ENCODE results near the gene MTARC2.

MTARC2 gene

DNA sequence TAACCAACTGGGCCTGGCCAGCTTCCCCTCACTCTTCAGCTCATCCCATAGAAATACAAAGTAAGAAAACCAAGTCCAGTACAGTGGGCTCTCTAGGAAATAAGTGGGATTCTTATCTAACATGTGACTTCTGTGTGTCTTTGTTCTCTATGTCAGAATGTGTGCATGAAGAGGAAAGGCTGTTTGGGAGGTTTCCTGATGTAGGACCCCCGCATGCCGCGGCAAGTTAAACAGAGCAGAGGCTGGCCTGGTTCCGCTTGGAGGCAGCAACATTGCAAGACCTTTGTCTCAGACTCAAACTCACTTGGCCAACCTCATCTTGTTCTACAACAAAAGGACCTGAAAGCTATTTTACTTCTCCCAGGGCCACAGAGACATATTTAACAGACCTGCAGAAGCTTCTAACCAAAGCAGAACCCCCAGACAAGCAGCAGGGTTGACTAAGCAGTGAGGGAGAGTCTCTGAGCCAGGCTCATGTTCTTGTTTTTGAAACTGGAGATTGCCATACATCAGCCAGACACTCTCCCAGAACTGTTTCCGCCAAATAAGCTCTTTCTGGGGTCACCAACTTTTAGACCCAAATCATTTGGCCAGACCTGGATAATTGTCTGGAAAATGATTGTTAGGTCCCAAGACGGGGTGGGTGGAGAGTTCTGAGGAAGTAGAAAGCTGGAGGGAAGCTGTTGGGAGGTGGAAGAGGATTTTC, 6.2 kb downstream of the MTARC2 start:
- no peak overlapping the region for H3K4me3 ChIP-seq (replicated peaks; ENCODE audit: low read depth, low read length)
- TF ChIP-seq, protein P1, sequence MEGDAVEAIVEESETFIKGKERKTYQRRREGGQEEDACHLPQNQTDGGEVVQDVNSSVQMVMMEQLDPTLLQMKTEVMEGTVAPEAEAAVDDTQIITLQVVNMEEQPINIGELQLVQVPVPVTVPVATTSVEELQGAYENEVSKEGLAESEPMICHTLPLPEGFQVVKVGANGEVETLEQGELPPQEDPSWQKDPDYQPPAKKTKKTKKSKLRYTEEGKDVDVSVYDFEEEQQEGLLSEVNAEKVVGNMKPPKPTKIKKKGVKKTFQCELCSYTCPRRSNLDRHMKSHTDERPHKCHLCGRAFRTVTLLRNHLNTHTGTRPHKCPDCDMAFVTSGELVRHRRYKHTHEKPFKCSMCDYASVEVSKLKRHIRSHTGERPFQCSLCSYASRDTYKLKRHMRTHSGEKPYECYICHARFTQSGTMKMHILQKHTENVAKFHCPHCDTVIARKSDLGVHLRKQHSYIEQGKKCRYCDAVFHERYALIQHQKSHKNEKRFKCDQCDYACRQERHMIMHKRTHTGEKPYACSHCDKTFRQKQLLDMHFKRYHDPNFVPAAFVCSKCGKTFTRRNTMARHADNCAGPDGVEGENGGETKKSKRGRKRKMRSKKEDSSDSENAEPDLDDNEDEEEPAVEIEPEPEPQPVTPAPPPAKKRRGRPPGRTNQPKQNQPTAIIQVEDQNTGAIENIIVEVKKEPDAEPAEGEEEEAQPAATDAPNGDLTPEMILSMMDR (IDR thresholded peaks at IDR 0.05; ENCODE audit: low read depth, low read length, missing control alignments): no peak
- no peak for DNase-seq (ENCODE audit: extremely low read depth, low read depth)

DNA sequence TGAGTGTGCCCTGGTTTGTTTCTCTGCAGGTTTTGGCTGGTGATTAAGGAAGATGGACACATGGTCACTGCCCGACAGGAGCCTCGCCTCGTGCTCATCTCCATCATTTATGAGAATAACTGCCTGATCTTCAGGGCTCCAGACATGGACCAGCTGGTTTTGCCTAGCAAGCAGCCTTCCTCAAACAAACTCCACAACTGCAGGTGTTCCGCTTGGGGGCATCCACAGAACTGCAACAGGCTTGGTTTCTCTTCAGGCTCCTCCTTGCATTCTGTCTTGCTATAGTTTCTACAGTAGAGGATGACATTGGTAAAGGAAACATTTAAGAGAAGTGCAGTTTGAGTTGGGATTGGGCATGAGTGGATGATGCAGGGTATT, 6.8 kb downstream of the MTARC2 start:
- no peak for DNase-seq (ENCODE audit: extremely low read depth, low read depth)
- H3K4me3 ChIP-seq (replicated peaks; ENCODE audit: low read depth, low read length): no peak overlapping the region
- TF ChIP-seq, protein P1 (IDR thresholded peaks at IDR 0.05; ENCODE audit: low read depth, low read length, missing control alignments): no peak

DNA sequence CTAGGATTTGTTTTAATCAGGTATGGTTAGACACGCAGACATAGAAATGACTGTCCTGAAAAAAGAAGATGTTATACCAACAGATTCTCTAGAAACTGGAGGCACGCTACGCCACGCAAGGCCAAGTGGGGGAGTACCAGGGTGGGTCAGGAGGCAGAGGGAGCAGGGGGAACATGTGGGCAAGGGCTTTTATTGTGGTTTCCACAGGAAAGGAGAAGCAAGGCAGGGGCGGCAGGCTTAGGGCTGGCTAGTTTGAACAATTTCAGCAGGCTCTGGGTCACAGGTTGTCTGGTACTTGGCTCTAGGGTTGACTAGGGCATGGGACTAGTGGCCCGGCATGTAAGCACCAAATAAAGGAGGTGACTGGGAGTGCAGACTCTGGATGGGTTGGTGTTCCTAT, 7.2 kb downstream of the MTARC2 start:
- TF ChIP-seq, protein P1 (IDR thresholded peaks at IDR 0.05; ENCODE audit: low read depth, low read length, missing control alignments): no peak
- H3K4me3 ChIP-seq (replicated peaks; ENCODE audit: low read depth, low read length): no peak overlapping the region
- DNase-seq (ENCODE audit: extremely low read depth, low read depth): no peak

DNA sequence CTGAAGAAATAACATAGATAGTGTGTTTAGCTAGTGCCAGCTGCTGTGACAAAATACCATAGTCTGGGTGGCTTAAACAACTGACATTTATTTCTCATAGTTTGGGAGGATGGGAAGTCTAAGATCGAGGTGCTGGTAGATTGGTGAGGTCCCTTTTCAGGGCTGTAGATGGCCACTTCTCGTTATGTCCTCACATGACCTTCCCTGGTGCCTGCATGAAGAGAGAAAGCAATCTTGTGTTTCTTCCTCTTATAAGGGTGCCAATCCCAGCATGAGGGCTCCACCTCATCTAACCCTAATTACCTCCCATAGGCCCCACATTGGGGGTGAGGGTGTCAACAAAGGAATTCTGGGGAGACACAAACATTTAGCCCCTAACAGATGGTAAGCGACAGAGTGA, 9.3 kb downstream of the MTARC2 start:
- TF ChIP-seq, protein P1 (IDR thresholded peaks at IDR 0.05; ENCODE audit: low read depth, low read length, missing control alignments): no peak
- no peak for DNase-seq (ENCODE audit: extremely low read depth, low read depth)

DNA sequence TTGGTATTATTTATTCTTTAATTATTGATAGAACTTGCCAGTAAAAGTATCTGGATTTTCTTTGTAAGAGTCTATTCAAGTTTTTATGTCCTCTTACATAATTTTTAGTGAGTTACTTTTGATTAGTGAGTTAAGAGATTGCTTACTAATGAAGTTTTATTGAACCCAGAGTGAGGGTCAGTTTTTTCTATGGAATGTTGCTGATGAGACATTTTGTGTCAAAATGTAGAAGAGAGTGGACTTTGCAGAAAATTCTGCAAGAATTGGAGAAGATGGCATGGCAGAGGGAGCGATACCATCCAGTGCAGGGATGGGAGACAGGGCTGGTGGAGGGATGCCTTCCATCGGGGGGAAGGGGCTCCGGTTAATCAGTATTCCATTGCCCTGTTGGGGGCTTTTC, 11.0 kb downstream of the MTARC2 start:
- H3K4me3 ChIP-seq (replicated peaks; ENCODE audit: low read depth, low read length): no peak overlapping the region
- TF ChIP-seq, protein P1 (IDR thresholded peaks at IDR 0.05; ENCODE audit: low read depth, low read length, missing control alignments): no peak
- DNase-seq (ENCODE audit: extremely low read depth, low read depth): no peak

More for the DNA sequence above, 9.3 kb downstream of the MTARC2 start:
- no peak overlapping the region for H3K4me3 ChIP-seq (replicated peaks; ENCODE audit: low read depth, low read length)

DNA sequence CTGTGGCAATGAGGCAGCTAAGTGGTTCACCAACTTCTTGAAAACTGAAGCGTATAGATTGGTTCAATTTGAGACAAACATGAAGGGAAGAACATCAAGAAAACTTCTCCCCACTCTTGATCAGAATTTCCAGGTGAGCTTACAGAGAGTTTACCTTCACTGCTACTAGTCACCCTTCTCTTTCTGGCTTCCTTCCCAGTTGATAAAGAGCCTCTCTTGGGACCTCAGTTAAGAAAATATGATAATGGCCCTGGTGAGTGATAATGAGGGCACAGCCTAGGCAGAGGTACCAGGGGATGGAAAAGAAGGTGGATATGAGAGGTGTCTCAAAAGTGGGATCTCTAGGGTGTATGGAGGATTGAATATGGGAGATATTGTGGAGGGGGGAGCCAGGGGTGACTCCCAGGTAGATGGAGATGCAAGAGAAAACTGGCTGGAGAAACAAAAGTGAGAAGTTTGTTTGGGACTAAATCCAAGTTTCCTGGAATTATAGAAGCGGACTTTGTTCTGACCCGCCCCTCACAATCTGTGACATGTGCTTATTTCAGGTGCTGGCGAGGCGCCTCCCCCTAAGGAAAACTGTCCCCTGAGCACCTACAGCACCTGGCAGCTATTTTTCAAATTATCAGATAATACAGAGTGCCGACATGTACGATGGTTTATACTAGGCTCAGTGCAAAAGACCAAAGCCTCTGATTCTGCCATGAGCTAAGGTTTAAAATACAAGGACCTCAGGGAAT, 13.7 kb downstream of the MTARC2 start:
- DNase-seq (ENCODE audit: extremely low read depth, low read depth): no peak
- H3K4me3 ChIP-seq (replicated peaks; ENCODE audit: low read depth, low read length): no peak overlapping the region
- TF ChIP-seq, protein P1 (IDR thresholded peaks at IDR 0.05; ENCODE audit: low read depth, low read length, missing control alignments): no peak

Measured in HFF-Myc (cell line).